ENCODE measurements around the gene JADE2. TPM values are rescaled to one million over a fixed set of nuclear protein-coding genes. Genes with fewer than 3 reads are reported as not detected.

Gene JADE2
- total and polyA plus RNA-seq, 2 of the 8 experiments (the other 6 are each of a cell fraction or from before 2014, with no cell fraction given), result 19.2 to 55.8 TPM

DNA sequence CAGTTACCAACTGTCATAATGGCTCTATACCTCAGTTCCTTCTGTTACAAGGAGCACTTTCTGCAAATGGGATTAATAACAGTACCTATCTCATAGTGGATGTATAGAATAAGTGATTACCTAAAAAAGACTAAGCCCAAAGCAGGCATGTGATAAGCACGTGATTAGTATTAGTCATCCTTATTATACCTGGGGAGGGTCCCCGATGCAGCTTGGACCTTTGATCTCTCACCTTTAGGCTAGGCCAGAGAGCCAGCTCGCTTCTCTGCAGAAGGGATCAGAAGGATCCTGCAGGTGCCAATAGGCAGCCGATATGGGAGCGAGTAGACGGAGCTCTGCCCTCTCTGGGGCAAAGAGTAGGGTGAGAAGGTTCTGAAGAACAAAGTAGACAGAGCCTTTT lies 4.0 kb downstream of the JADE2 start:
- no peak for DNase-seq (ENCODE audit: low read depth in 1 of 2, low spot score in 2 of 2)
- no peaks in the 10 kb centered on the region for H3K27me3 ChIP-seq (replicated peaks in 1 of 4; ENCODE audit: control insufficient read depth in 3 of 4, extremely low read depth in 1 of 4, insufficient read depth in 3 of 4, low read length in 3 of 4)
- H3K9ac ChIP-seq (replicated peaks in 1 of 4; ENCODE audit: extremely low read depth in 1 of 4, low read depth in 3 of 4, low read length in 3 of 4), result no peak overlapping the region
- no peak overlapping the region for H4K8ac ChIP-seq (ENCODE audit: extremely low read depth, insufficient read depth, low read length)
- H2BK120ac ChIP-seq (replicated peaks; ENCODE audit: low read depth, low read length), result no peak overlapping the region
- CTCF ChIA-PET (ENCODE audit: partially characterized antibody), result interaction anchor here (0.6 to 10.9 kb wide), 11 partner anchors 14 to 161 kb away, joined by 3 to 121 read pairs (median 4); partner anchors contain the start of gene UBE2B
- H2BK5ac ChIP-seq (ENCODE audit: low read depth, low read length), result no peak overlapping the region; the same call in 1 of the 2 replicates
- FAIRE-seq, result no peak
- H2BK12ac ChIP-seq (ENCODE audit: low read depth, low read length), result 0 out of 2 replicates have a peak overlapping the region, but pooled peaks have one; percentile 10
- peaks cover 11% of the 10 kb centered on the region; the same call in 1 of the 2 replicates for H3K23me2 ChIP-seq (ENCODE audit: low read depth, low read length)
- H3K4me3 ChIP-seq (ENCODE audit: extremely low read depth in 1 of 4, insufficient read depth in 2 of 4, low read depth in 3 of 4, low read length in 4 of 4), result no peak overlapping the region
- H4K5ac ChIP-seq (ENCODE audit: insufficient read length, low read depth, low read length), result no peak overlapping the region
- no peak overlapping the region for H4K91ac ChIP-seq (replicated peaks; ENCODE audit: insufficient read length, low read length)
- peaks cover 27 to 69% of the 10 kb centered on the region in 2 experiments for H3K79me2 ChIP-seq (ENCODE audit: control insufficient read depth in 1 of 2, insufficient read depth in 2 of 2, low read length in 2 of 2)
- H3K79me1 ChIP-seq (ENCODE audit: low read depth, low read length), result peaks cover 31% of the 10 kb centered on the region
- no peak overlapping the region for H3K56ac ChIP-seq (replicated peaks; ENCODE audit: insufficient read length, low read depth, low read length)
- no peak overlapping the region for H3K4ac ChIP-seq (replicated peaks; ENCODE audit: insufficient read length, low read depth, low read length)
- H3K4me2 ChIP-seq (ENCODE audit: insufficient read depth in 1 of 2, low read depth in 2 of 2, low read length in 2 of 2), result no peak overlapping the region; a peak in 1 of 4 replicates
- no peaks in the 10 kb centered on the region for H3K9me3 ChIP-seq (ENCODE audit: insufficient read depth in 2 of 2, low read depth in 1 of 2, low read length in 1 of 2)
- no peak overlapping the region for H3K14ac ChIP-seq (ENCODE audit: insufficient read length)
- POLR2A ChIA-PET (ENCODE audit: partially characterized antibody), result interaction anchor here (0.6 to 7.7 kb wide), 8 partner anchors 11 to 326 kb away, joined by 3 to 57 read pairs (median 4); partner anchors contain the start of gene PPP2CA
- 83% methylated on average over 6 of the region's 6 CpGs; no CpG with 5 or more reads in 1 of the 2 experiments for WGBS, 2 experiments (ENCODE audit: extremely low coverage in 1 of 2, insufficient coverage in 1 of 2, insufficient read length in 1 of 2, insufficient replicate concordance in 2 of 2, low coverage in 1 of 2, low lambda C conversion rate in 2 of 2, missing lambda C conversion rate in 1 of 2)
- H3K27ac ChIP-seq (ENCODE audit: low read depth, low read length), result peak overlapping the region; percentile 17; the same call in 1 of the 2 replicates
- no peak overlapping the region for H3K23ac ChIP-seq (ENCODE audit: insufficient read length)
- H3K4me1 ChIP-seq (replicated peaks in 1 of 4; ENCODE audit: control insufficient read depth in 3 of 4, insufficient read depth in 4 of 4, low read length in 3 of 4), result peaks cover 19 to 33% (median 29%) of the 10 kb centered on the region in 4 experiments
- peak overlapping the region; percentile 13; the same call in 1 of the 2 replicates for H2BK15ac ChIP-seq (ENCODE audit: low read length)
- peak overlapping the region; percentile 11; the same call in 1 of the 2 replicates for H3K18ac ChIP-seq (ENCODE audit: extremely low read depth, low read length)
- no peaks in the 10 kb centered on the region for H4K20me1 ChIP-seq (replicated peaks in 1 of 2; ENCODE audit: control insufficient read depth in 1 of 2, insufficient read depth in 2 of 2, low read length in 2 of 2)
- no peak overlapping the region for H2AK5ac ChIP-seq (ENCODE audit: low read depth, low read length)
- 0 out of 2 replicates have a peak overlapping the region, but pooled peaks have one; percentile 40 for H2BK20ac ChIP-seq (ENCODE audit: low read length)
- H2AFZ ChIP-seq (ENCODE audit: low read length), result no peak overlapping the region
- H3K36me3 ChIP-seq (ENCODE audit: control insufficient read depth in 2 of 4, insufficient read depth in 4 of 4, low read length in 3 of 4), result no peaks in the 10 kb centered on the region
- TF ChIP-seq POLR2A (IDR thresholded peaks at IDR 0.05; ENCODE audit: control extremely low read depth in 1 of 2, low read depth in 2 of 2, low read length in 2 of 2) (no peak), TAF1 (IDR thresholded peaks at IDR 0.05; ENCODE audit: low read depth, low read length) (no peak)

Data from H1 (cell line).